ENCODE measurements around the gene MPHOSPH9. TPM values are rescaled to one million over a fixed set of nuclear protein-coding genes. Genes with fewer than 3 reads are reported as not detected.
A peak's percentile ranks its signal among the peaks of the same experiment; 100 is the strongest.

MPHOSPH9 gene
- total RNA-seq, 1 donor from 2014 or later = 27.2 TPM

DNA sequence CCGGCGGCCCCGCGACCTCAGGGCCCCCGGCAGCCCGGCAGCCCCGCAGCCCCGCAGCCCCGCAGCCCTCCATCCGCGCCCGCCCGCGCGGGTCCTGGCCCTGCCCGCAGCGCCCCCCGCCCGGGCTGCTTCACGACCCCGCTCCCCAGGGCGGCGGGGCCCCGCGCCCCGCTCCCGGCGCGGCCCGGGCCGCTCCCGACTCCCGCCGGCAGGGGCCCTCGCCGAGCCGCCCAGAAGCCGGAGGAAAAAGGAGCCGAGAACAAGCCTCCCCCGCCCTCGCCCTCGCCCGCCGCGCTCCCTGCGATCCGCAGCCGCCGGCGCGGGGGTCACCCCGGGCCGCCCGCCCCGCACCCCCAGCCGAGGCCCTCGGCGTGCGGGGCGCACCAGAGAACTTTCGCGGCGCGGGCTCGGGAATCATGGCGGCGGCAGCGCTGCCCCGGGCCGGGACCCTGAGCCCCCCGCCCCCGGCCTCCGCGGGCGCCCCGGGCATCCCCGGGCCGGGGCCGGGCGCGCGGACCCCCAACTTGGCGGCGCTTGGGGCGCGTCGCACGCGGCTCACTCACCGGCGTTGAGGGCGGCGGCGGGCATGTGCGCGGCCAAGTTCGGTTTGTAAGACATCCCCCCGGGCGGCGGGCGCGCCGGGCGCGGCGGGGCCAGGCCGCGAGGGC lies 38.2 kb upstream of the MPHOSPH9 start:
- H3K4me3 Mint-ChIP-seq (ENCODE audit: unreplicated experiment) = no peak overlapping the region
- H3K27me3 Mint-ChIP-seq (ENCODE audit: low read depth) = no peaks in the 10 kb centered on the region
- TF ChIP-seq, protein P1, sequence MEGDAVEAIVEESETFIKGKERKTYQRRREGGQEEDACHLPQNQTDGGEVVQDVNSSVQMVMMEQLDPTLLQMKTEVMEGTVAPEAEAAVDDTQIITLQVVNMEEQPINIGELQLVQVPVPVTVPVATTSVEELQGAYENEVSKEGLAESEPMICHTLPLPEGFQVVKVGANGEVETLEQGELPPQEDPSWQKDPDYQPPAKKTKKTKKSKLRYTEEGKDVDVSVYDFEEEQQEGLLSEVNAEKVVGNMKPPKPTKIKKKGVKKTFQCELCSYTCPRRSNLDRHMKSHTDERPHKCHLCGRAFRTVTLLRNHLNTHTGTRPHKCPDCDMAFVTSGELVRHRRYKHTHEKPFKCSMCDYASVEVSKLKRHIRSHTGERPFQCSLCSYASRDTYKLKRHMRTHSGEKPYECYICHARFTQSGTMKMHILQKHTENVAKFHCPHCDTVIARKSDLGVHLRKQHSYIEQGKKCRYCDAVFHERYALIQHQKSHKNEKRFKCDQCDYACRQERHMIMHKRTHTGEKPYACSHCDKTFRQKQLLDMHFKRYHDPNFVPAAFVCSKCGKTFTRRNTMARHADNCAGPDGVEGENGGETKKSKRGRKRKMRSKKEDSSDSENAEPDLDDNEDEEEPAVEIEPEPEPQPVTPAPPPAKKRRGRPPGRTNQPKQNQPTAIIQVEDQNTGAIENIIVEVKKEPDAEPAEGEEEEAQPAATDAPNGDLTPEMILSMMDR (IDR thresholded peaks at IDR 0.05) = peak; percentile 70
- no peak overlapping the region for H3K27ac Mint-ChIP-seq (ENCODE audit: unreplicated experiment)
- peaks cover 35% of the 10 kb centered on the region for H3K4me1 Mint-ChIP-seq (ENCODE audit: low read depth)
- peaks cover 3% of the 10 kb centered on the region for H3K36me3 Mint-ChIP-seq (ENCODE audit: low read depth)
- H3K9me3 Mint-ChIP-seq (ENCODE audit: low read depth) = no peaks in the 10 kb centered on the region
- DNase-seq (ENCODE audit: low spot score) = peak; percentile 52

DNA sequence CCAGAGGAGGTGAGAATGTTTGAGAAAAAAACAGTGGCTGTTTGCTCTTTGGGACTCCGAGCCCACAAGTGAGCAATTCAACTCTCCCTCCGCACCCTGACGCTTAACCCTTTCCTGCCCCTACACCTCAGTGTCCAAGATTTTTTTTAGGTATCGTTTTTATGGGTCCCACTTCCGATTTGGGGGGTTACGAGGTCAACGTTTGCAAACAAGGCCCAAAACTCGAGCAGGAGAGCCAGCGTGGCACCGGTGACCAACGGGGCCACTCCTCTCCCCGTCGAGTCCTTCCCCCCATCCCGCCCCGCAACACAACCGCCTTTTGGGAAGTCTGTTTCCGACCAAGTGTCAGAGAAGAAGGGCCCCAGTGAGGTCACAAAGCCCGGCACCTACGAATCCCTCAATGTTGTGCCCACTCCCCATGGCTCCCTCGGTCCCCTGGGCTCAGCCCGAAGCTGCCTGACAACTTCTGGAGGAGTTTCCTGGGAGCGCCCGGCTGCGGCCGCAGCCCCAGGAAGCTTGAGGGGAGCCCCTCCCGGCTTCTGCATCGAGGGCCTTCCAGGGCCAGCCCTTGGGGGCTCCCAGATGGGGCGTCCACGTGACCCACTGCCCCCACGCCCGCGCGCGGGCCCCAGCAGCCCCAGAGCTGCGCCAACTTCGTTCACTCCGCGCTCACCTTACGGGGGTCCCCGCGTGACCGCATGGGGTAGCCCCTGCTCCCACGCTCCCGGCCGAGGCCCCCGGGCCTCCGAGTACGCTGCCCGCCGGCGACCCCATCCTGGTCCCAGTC lies 37.5 kb upstream of the MPHOSPH9 start:
- H3K9me3 Mint-ChIP-seq (ENCODE audit: low read depth) = no peaks in the 10 kb centered on the region
- no peaks in the 10 kb centered on the region for H3K27me3 Mint-ChIP-seq (ENCODE audit: low read depth)
- TF ChIP-seq, protein P1 (IDR thresholded peaks at IDR 0.05) = no peak
- peak overlapping the region; percentile 98 for H3K27ac Mint-ChIP-seq (ENCODE audit: unreplicated experiment)
- DNase-seq (ENCODE audit: low spot score) = peak; percentile 82
- peaks cover 3% of the 10 kb centered on the region for H3K36me3 Mint-ChIP-seq (ENCODE audit: low read depth)
- peaks cover 35% of the 10 kb centered on the region for H3K4me1 Mint-ChIP-seq (ENCODE audit: low read depth)
- peak overlapping the region; percentile 94 for H3K4me3 Mint-ChIP-seq (ENCODE audit: unreplicated experiment)

DNA sequence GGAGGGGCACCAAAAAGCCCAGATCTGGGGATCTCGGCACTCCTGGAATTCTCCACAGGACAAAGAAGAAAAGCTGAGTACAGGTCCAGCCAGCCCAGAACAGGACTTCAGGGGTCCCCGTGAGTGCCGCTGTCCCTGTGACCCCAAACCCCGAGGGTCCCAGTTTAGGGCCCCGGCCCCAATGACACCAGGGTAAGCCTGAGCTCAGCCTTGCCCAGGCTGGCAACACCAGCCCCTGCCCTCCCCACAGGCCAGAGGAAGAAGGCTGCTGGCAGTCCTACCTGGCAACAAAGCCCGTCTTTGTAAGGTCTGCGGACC lies 36.9 kb upstream of the MPHOSPH9 start:
- H3K9me3 Mint-ChIP-seq (ENCODE audit: low read depth) = no peaks in the 10 kb centered on the region
- H3K4me1 Mint-ChIP-seq (ENCODE audit: low read depth) = peaks cover 35% of the 10 kb centered on the region
- no peaks in the 10 kb centered on the region for H3K27me3 Mint-ChIP-seq (ENCODE audit: low read depth)
- H3K36me3 Mint-ChIP-seq (ENCODE audit: low read depth) = peaks cover 3% of the 10 kb centered on the region
- H3K4me3 Mint-ChIP-seq (ENCODE audit: unreplicated experiment) = peak overlapping the region; percentile 94
- TF ChIP-seq, protein P1 (IDR thresholded peaks at IDR 0.05) = no peak
- peak overlapping the region; percentile 98 for H3K27ac Mint-ChIP-seq (ENCODE audit: unreplicated experiment)
- peak; percentile 76 for DNase-seq (ENCODE audit: low spot score)

DNA sequence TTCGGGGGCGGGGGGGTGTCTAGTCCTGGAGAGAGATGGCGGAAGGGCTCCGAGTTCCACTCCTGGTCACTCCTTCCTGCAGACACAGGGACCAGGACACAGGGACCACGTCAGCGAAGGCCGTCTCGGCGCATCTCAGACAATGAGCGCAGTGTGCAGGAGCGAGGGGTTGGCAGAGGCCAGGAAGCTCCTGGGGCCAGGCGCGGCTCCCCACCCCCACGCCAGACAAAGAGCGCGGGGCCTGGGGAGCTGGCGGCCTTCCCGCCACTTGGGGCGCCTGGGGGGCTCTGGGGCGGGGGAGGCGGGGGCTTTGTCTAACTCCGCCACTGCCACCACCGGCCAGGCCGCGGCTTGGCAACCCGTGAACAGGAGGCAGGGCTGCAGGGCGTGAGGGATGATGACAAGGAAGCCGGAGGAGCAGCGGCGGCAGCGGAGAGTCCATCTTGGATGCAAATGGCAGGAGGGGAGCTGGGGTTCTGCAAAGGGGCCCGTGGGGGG lies 36.5 kb upstream of the MPHOSPH9 start:
- H3K27ac Mint-ChIP-seq (ENCODE audit: unreplicated experiment) = peak overlapping the region; percentile 98
- H3K4me3 Mint-ChIP-seq (ENCODE audit: unreplicated experiment) = peak overlapping the region; percentile 94
- DNase-seq (ENCODE audit: low spot score) = peak; percentile 94
- TF ChIP-seq, protein P1 (IDR thresholded peaks at IDR 0.05) = peak; percentile 53
- H3K36me3 Mint-ChIP-seq (ENCODE audit: low read depth) = peaks cover 5% of the 10 kb centered on the region
- H3K4me1 Mint-ChIP-seq (ENCODE audit: low read depth) = peaks cover 35% of the 10 kb centered on the region
- no peaks in the 10 kb centered on the region for H3K9me3 Mint-ChIP-seq (ENCODE audit: low read depth)
- no peaks in the 10 kb centered on the region for H3K27me3 Mint-ChIP-seq (ENCODE audit: low read depth)

DNA sequence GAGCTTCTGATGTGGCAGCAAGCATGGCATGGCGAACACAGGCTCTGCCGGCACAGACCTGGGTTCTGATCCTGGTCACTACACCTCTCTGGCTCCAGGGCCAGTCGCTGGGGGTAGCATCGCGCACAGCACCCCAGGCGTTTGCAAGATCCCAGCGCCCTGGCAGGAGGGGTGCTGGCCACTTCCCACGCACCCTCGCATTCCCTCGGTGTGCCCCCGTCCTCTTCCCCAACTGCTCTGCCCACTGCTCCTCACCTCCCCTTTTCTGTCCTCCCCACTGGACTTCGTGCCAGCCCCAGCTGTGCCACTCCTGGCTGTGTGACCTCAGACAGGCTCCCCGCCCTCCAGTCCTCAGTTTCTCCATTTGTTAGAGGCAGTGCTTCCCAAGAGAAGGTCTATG lies 35.9 kb upstream of the MPHOSPH9 start:
- peaks cover 35% of the 10 kb centered on the region for H3K4me1 Mint-ChIP-seq (ENCODE audit: low read depth)
- no peaks in the 10 kb centered on the region for H3K27me3 Mint-ChIP-seq (ENCODE audit: low read depth)
- TF ChIP-seq, protein P1 (IDR thresholded peaks at IDR 0.05) = no peak
- no peaks in the 10 kb centered on the region for H3K9me3 Mint-ChIP-seq (ENCODE audit: low read depth)
- H3K36me3 Mint-ChIP-seq (ENCODE audit: low read depth) = peaks cover 6% of the 10 kb centered on the region
- H3K4me3 Mint-ChIP-seq (ENCODE audit: unreplicated experiment) = peak overlapping the region; percentile 94
- DNase-seq (ENCODE audit: low spot score) = peak; percentile 57
- peak overlapping the region; percentile 90 for H3K27ac Mint-ChIP-seq (ENCODE audit: unreplicated experiment)
